GM19351 (cell line): ENCODE measurements around the gene TRPM3.
A peak's percentile ranks its signal among the peaks of the same experiment; 100 is the strongest.

ENCODE experiments used
- ATAC-seq: cut with Tn5 transposase; IDR thresholded peaks from one replicate; pipeline ENCODE4 v1.9.1; 2021; ENCODE audit warnings: mild to moderate bottlenecking, moderate library complexity; ENCODE audit not compliant: unreplicated experiment

TRPM3 gene

GRCh38 chr9:70498866-70499265 lies 622.6 kb downstream of the TRPM3 start:
- ATAC-seq, result no peak

DNA sequence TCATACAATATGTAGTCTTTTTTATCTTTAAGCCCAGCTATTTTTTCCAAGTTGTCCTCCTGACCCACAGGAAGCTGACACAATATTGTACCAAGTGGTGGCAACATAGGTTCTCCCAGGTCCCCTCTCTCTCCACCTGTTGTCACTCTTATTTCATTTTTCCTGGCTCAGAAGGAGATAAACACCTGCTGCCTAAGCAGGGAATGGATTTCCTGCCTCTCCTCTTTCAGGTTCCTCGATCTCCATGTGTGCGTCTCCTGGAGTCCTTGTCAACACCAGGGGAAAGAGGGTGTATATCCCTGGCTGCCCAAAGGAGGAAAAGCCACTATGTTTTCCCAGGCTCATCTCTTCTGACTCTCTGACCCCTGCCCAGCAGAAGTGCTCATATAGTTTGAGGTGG lies 625.2 kb downstream of the TRPM3 start:
- no peak for ATAC-seq

GRCh38 chr9:70495514-70495913 lies 625.9 kb downstream of the TRPM3 start:
- no peak for ATAC-seq

DNA sequence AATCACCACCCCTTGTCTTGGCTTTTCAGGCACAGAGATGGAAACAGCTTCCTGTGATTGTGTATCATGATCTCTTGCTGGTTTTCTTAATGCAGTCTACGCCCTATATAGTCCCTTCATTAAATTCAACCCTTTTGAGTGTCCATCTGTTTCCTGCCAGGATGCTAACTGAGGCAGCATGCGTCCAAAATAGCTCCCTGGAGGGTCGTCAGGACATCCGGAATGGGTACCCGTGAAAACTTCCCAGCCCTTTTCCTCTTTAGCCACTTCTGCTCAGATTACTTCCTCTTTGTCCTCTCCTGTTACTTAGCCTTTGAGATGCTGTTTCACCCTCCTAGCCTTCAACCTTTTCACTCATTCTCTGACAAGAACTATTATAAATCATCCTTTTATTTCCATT lies 627.2 kb downstream of the TRPM3 start:
- ATAC-seq, result no peak

DNA sequence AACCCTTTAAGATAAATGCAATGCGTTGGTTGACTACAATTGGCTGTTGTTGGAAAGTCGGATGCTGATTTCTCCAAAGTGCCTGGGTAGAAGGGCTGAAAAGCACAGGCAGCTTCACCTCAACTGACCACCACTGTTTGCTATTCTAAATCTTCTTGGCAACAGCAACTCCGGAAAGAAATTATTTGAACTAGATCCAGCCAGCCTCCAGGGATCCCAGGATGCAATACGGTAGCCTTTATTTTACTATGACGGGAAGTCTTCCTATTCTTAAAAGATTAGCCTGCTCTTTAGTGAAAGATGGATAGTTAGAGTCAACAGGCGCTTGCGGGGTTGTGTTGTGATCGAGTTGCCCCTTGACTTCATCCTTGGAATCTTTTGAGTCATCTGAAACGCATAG lies 628.4 kb downstream of the TRPM3 start:
- ATAC-seq, result no peak

GRCh38 chr9:70492319-70492777 lies 629.1 kb downstream of the TRPM3 start:
- ATAC-seq, result no peak

GRCh38 chr9:70491426-70492318 lies 629.7 kb downstream of the TRPM3 start:
- no peak for ATAC-seq

DNA sequence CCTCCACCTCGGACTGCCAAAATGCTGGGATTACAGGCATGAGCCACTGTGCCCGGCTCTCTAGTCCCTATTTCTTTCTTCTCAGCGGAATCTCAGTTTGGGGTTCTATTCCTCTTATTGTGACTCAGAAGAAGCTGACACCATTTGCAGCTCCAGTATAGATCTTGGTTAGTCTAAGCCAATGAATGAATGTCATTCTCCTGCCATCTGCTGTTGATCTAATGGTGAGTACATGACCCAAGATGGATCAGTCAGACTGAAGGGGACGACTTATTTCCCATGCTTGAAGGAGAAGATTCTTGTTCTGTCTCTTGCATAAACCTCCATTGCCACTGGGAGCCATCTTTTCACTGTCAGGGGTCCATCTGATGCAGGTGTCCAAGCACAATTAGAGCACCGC lies 630.9 kb downstream of the TRPM3 start:
- no peak for ATAC-seq

DNA sequence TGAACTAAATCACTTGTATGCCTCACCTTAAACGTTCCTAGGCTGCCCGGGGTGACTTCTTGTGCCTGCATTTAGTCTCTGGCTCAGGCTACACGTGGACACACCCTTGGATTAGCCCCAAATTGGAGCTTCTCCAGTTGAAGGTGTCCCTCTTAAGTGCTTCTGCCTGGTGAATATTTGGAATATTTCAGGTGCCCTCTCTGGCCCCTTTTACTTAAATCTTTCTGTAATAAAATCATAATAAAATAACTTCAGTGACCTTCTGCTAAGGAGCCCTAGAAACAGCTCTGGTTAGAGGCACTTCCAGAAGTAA lies 632.7 kb downstream of the TRPM3 start:
- no peak for ATAC-seq

- ATAC-seq, result no peak
These were observed 633.2 kb downstream of the TRPM3 start for GRCh38 chr9:70488098-70488792.

DNA sequence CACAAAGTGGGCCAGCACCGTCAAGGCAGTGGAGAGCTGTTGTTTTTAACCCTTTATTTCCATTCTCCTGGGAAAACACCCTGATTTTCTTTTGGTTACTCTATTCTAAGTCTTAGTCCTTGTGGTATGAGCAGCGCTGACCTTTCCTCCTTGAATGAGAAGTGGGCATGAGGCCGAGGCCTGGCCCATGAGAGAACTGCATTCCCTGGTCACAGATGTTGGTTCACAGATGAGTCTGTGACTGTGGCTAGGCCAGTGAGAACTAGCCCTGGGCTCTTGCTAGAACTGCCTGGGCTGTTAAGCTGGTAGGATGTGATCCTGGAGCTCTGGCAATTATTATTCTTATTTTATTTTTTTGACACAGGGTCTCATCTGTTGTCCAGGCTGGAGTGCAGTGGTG lies 635.3 kb downstream of the TRPM3 start:
- no peak for ATAC-seq

GRCh38 chr9:70485273-70485858 lies 636.1 kb downstream of the TRPM3 start:
- ATAC-seq, result no peak

DNA sequence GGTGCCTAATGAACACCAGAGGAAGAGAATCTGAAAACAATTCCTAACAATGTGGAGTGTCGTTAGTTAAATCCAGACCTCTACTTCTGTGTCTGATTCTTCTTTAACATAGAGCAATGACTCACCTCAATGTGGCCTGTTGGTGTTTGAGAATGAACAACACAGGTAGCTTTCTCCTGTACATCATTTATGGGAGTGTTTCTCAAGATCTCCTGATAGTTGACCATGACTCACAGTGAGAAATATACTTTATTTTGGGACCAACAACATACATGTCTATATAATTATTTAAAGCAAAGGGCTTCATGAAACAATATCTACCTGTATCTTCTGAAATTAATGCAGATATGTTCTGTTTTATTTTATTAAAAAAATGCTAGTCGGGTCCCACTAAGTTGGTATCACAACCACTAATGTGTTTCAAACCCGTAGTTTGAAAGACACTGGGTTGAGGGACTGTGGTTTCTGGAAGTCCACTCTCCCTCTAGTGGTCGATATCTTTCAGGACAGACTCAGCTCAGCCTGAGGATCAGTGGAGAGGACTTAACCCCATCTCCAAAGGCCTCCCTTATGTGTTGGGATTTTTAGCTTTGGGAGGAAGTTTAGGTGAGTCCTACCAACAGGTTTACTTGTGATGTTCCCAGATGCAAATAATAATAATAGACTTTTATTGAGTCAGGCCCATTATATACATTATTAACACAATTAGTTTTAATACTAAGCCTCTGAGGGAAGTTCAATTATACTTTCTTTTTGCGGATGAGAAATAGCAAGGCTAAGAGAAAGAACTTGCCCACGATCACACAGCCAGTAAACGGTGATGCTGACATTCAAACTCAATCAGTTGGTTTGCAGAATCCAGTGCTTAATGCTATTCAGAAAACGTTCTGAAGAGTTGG lies 636.9 kb downstream of the TRPM3 start:
- peak; percentile 84 for ATAC-seq

DNA sequence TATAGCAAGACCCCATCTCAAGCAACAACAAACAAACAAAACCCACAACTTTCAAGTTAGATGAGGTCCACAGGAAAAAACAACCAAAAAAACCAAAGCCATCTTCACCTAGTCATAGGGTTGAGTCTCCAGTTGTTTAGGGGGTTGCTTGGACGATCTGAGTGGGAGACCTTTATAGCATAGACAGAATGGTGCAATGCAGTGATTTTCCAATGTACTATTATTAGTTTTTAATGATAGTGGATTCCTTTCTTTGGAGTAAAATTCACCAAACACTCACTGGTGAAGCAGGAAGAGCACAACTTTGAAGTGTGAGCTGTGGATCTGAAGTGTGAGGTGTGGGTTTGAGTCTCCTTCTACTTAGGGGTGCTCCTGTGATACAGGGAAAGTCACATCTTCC lies 640.0 kb downstream of the TRPM3 start:
- no peak for ATAC-seq

- ATAC-seq, result no peak
These were observed 640.9 kb downstream of the TRPM3 start for GRCh38 chr9:70480405-70480980.

DNA sequence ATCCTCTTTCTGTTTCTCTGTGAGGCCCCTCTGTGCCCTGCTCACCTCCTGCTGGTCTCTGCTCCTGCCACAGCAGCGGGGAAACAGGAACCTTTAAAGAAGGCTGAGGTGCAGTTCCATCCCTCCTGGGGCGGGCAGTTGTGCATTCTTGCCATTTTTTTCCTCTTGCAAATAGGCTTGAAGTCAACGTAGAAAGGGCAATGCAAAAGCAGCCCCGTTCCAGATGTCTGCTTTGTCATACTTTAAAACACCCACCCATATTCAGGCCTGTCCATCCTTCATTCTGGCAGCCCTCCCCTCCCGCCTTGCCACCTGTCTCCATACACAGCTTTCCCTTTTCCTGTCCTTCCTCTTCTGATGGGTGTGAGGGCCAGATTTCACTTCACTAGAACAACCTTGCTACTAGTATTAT lies 641.5 kb downstream of the TRPM3 start:
- no peak for ATAC-seq
